Raji (cell line): ENCODE data around the gene ZNF655.

Source experiments
- POLR2A ChIP-seq: IDR thresholded peaks from 2 replicates; pipeline ENCODE4 v1.6.1; 2011; ENCODE audit warnings: low read depth, low read length, control low read depth; ENCODE audit not compliant: insufficient read depth

The ZNF655 gene

GRCh38 chr7:99558306-99559174 lies at the start of gene ZNF655:
Gene ZNF655, plus strand, starts transcription at chr7:99558642. Its CDS starts 1,918 bp downstream, at chr7:99560560.
- TF ChIP-seq POLR2A: peak; percentile 93

- no peak for TF ChIP-seq POLR2A
These were observed 44.4 kb upstream of the ZNF655 start for GRCh38 chr7:99514050-99514449.

GRCh38 chr7:99521399-99521798 lies 37.0 kb upstream of the ZNF655 start:
- no peak for TF ChIP-seq POLR2A

GRCh38 chr7:99525713-99526440 lies 32.6 kb upstream of the ZNF655 start:
- TF ChIP-seq POLR2A: no peak

GRCh38 chr7:99531354-99531765 lies 27.1 kb upstream of the ZNF655 start:
- no peak for TF ChIP-seq POLR2A

GRCh38 chr7:99535667-99536066 lies 22.8 kb upstream of the ZNF655 start:
- TF ChIP-seq POLR2A: no peak

- TF ChIP-seq POLR2A: no peak
These were observed 19.1 kb upstream of the ZNF655 start for GRCh38 chr7:99539213-99539811.

- no peak for TF ChIP-seq POLR2A
These were observed 17.9 kb upstream of the ZNF655 start for GRCh38 chr7:99540542-99540941.

DNA sequence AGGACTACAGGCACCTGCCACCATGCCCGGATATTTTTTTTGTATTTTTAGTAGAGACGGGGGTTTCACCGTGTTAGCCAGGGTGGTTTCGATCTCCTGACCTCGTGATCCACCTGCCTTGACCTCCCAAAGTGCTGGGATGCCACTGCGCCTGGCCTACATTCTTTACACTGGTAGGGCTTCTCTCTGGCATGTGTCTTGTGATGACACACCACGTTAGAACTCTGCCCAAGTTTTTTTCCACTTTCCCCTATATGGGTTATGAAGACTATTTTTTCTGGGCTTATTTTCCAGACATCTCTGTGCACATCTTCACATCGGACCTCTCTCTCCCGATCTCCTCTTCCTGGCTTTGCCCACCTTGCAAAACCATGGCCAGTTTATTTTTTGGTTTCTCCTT lies 17.2 kb upstream of the ZNF655 start:
- no peak for TF ChIP-seq POLR2A

GRCh38 chr7:99543081-99543671 lies 15.3 kb upstream of the ZNF655 start:
- no peak for TF ChIP-seq POLR2A

GRCh38 chr7:99543916-99544315 lies 14.5 kb upstream of the ZNF655 start:
- no peak for TF ChIP-seq POLR2A

DNA sequence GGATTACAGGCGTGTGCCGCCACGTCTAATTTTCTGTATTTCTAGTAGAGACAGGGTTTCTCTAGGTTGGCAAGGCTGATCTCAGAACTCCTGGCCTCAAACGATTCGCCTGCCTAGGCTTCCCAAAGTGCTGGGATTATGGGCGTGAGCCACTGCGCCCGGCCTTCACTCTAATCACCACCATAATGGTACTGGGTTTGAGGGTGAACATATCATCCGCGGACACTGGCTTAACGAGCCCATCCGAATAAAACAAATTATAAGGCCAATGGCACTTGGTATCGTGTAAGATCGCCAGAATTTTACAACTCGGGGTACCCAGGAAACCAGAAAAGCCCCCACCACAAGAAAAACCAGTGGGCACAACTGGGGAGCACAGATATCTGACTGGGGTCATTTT lies 7.1 kb upstream of the ZNF655 start:
- TF ChIP-seq POLR2A: no peak

GRCh38 chr7:99551767-99552463 lies 6.5 kb upstream of the ZNF655 start, which contains the start of gene FAM200A:
Gene FAM200A, minus strand, starts transcription at chr7:99552114. Its CDS starts 3,707 bp downstream, at chr7:99548407.
- TF ChIP-seq POLR2A: peak; percentile 98

GRCh38 chr7:99553039-99553438 lies 5.4 kb upstream of the ZNF655 start:
- TF ChIP-seq POLR2A: no peak

GRCh38 chr7:99554939-99555338 lies 3.5 kb upstream of the ZNF655 start:
- TF ChIP-seq POLR2A: no peak
